ENCODE results near the gene SLC6A4. TPM values are rescaled to one million over a fixed set of nuclear protein-coding genes. Genes with fewer than 3 reads are reported as not detected.
"Not testable (repeated sequence)": the region's sequence is repeated elsewhere in the genome, so short reads cannot be mapped to it uniquely, and the experiment has no call there.

The SLC6A4 gene
- total and polyA plus RNA-seq, 10 donors, result under 0.01 to 0.34 (median 0.15) TPM; not detected in 3

DNA sequence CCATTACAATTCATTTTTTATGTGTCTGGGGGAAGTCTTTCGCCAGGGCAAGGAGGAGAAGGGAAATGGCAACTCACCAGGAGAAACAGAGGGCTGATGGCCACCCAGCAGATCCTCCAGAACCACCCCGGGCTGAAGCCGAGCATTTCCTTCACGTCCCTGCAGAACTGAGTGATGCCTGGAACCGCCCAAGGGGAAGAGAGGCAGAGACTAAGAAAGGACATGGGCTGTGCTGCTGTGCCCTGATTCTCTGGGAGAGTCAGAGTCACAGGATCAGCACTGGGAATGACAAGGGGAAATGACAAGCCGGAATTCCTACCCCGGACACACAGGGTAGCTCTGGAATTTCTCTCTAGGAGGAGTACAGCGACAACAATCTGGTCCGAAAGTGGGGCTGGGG lies 27.8 kb downstream of the SLC6A4 start:
- Histone ChIP-seq H3K4me3 (no peak overlapping the region), H3K4me1 (no peaks in the 10 kb centered on the region), H3K9me3 (no peaks in the 10 kb centered on the region), H3K36me3 (no peaks in the 10 kb centered on the region), H3K27me3 (replicated peaks in 1 of 7) (peaks cover 0 to 36% (median 0%) of the 10 kb centered on the region in 7 donors), H3K27ac (no peak overlapping the region)
- 77 to 86% (median 82%) methylated on average over 9 of the region's 9 CpGs for WGBS, 5 donors
- peak; percentile 28 for DNase-seq
- TF ChIP-seq POLR2AphosphoS5 (IDR thresholded peaks at IDR 0.05), result no peak
- no peak for TF ChIP-seq POLR2A (IDR thresholded peaks at IDR 0.05)
- TF ChIP-seq, protein P1, sequence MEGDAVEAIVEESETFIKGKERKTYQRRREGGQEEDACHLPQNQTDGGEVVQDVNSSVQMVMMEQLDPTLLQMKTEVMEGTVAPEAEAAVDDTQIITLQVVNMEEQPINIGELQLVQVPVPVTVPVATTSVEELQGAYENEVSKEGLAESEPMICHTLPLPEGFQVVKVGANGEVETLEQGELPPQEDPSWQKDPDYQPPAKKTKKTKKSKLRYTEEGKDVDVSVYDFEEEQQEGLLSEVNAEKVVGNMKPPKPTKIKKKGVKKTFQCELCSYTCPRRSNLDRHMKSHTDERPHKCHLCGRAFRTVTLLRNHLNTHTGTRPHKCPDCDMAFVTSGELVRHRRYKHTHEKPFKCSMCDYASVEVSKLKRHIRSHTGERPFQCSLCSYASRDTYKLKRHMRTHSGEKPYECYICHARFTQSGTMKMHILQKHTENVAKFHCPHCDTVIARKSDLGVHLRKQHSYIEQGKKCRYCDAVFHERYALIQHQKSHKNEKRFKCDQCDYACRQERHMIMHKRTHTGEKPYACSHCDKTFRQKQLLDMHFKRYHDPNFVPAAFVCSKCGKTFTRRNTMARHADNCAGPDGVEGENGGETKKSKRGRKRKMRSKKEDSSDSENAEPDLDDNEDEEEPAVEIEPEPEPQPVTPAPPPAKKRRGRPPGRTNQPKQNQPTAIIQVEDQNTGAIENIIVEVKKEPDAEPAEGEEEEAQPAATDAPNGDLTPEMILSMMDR (IDR thresholded peaks at IDR 0.05 in 8 of 11, conservative IDR thresholded peaks at IDR 0.05 in 3 of 11), result no peak
- intact Hi-C loops (cut with DNase I; ENCODE audit: low total_unique reads), result no loop called here

DNA sequence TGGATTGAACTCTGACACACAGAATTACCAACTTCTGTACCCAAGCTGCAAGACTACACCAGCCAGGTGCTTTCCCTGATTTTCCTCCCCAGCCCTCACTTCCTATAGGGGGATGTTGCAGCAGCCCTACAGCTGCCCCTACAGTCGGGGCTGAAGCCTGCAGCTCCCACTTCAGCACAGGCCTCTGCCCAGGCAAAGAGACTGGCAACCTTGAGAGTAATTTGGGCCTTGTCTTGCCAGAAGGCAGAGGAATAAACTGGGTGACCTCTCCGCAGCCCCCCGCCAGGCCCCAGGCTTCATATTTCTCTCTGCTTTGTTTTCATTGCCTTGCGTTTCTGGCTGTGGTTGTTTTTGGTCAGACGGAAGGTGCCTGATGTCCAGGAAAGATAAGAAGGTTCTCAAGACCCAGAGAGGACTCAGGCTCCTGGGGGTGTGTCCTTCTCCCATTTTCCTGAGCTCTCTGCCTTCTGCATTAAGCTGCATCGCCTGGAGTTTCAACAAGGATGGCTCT lies 32.0 kb downstream of the SLC6A4 start:
- Histone ChIP-seq H3K36me3 (no peaks in the 10 kb centered on the region), H3K4me1 (no peaks in the 10 kb centered on the region), H3K27me3 (replicated peaks in 1 of 7) (peaks cover 0 to 47% (median 0%) of the 10 kb centered on the region in 7 donors), H3K9me3 (no peaks in the 10 kb centered on the region), H3K4me3 (no peak overlapping the region), H3K27ac (no peak overlapping the region)
- 76 to 88% (median 78%) methylated on average over 6 of the region's 6 CpGs for WGBS, 5 donors
- intact Hi-C loops (cut with DNase I; ENCODE audit: low total_unique reads), result no loop called here
- TF ChIP-seq, protein P1 (IDR thresholded peaks at IDR 0.05 in 8 of 11, conservative IDR thresholded peaks at IDR 0.05 in 3 of 11), result no peak
- TF ChIP-seq POLR2AphosphoS5 (IDR thresholded peaks at IDR 0.05), result no peak
- no peak for TF ChIP-seq POLR2A (IDR thresholded peaks at IDR 0.05)
- peak; percentile 32 for DNase-seq

DNA sequence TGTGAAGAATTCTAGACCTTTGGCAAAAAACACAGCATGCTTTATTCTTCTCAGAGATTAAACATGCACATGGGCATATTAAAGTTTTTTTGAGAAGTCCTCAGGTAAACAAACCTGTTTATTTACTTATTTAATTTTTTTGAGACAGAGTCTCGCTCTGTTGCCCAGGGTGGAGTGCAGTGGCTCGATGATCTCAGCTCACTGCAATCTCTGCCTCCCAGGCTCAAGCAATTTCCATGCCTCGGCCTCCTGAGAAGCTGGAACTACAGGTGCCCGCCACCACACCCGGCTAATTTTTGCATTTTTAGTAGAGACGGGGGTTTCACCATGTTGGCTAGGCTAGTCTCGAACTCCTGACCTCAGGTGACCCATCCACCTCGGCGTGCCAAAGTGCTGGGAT lies 34.8 kb downstream of the SLC6A4 start:
- H3K36me3 ChIP-seq; H3K4me1 ChIP-seq; H3K27ac ChIP-seq; intact Hi-C loops (cut with DNase I; ENCODE audit: low total_unique reads); H3K4me3 ChIP-seq; H3K9me3 ChIP-seq: not testable (repeated sequence)
- DNase-seq, result peak; percentile 17
- H3K27me3 ChIP-seq (replicated peaks in 1 of 7), result peaks cover 0 to 39% (median 0%) of the 10 kb centered on the region in 7 donors
- WGBS, 5 donors, result 76 to 96% (median 82%) methylated on average over 6 to 9 of the region's 9 CpGs

DNA sequence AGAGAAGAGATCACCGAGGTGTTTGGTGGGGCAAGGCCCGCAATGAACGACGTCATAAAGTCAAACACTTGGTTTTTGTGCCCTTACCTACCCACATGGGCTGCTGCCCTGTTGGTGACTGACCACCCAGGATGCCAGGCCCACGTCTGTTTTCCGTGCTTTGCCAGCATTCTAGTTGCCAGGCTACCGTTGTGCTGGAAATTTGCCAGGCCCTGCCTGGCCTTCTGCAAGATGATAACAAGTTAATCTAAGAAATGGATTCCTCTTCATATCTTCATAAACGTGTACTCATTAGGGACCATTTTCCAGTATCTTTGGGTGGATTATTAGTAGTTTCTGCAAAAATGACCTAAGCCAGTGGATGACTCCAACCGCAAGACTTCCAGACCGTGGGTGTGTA lies 35.4 kb downstream of the SLC6A4 start:
- H3K4me3 ChIP-seq, result no peak overlapping the region
- peak; percentile 41 for DNase-seq
- no peaks in the 10 kb centered on the region for H3K36me3 ChIP-seq
- no peaks in the 10 kb centered on the region for H3K4me1 ChIP-seq
- H3K9me3 ChIP-seq, result no peaks in the 10 kb centered on the region
- intact Hi-C loops (cut with DNase I; ENCODE audit: low total_unique reads), result no loop called here
- TF ChIP-seq, protein P1 (IDR thresholded peaks at IDR 0.05 in 8 of 11, conservative IDR thresholded peaks at IDR 0.05 in 3 of 11), result no peak
- TF ChIP-seq POLR2AphosphoS5 (IDR thresholded peaks at IDR 0.05) (no peak), POLR2A (IDR thresholded peaks at IDR 0.05) (no peak)
- no peak overlapping the region for H3K27ac ChIP-seq
- WGBS, 5 donors, result 83 to 93% (median 90%) methylated on average over 10 of the region's 10 CpGs
- H3K27me3 ChIP-seq (replicated peaks in 1 of 7), result peaks cover 0 to 34% (median 0%) of the 10 kb centered on the region in 7 donors

DNA sequence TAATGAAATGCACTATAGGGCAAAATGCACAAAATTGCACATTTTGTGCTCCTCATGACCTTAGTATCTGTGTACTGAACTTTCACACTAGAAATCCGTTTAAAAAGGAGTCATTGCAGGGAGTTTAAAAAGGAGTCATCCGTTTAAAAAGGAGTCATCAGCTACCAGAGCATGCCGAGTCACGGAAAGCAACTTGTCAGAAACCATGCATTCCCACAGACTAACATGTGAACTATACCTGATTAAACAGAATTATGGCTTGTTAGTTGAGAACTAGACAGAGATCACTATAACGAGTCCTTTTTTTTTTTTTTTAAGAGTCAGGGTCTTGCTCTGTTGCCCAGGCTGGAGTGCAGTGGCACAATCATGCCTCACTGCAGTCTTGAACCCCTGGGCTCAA lies 35.9 kb downstream of the SLC6A4 start:
- Histone ChIP-seq H3K27me3 (replicated peaks in 1 of 7) (peaks cover 0 to 29% (median 0%) of the 10 kb centered on the region in 7 donors), H3K27ac (no peak overlapping the region), H3K4me1 (no peaks in the 10 kb centered on the region), H3K36me3 (no peaks in the 10 kb centered on the region), H3K9me3 (no peaks in the 10 kb centered on the region), H3K4me3 (no peak overlapping the region)
- intact Hi-C loops (cut with DNase I; ENCODE audit: low total_unique reads), result no loop called here
- 82 to 89% (median 86%) methylated on average over 5 of the region's 5 CpGs for WGBS, 5 donors
- no peak for DNase-seq
- TF ChIP-seq POLR2A (IDR thresholded peaks at IDR 0.05), result no peak
- TF ChIP-seq, protein P1 (IDR thresholded peaks at IDR 0.05 in 8 of 11, conservative IDR thresholded peaks at IDR 0.05 in 3 of 11), result no peak
- no peak for TF ChIP-seq POLR2AphosphoS5 (IDR thresholded peaks at IDR 0.05)

All from spleen (tissue), 11 donors.